ENCODE measurements around the gene CCDC57. TPM values are rescaled to one million over a fixed set of nuclear protein-coding genes. Genes with fewer than 3 reads are reported as not detected.
A peak's percentile ranks its signal among the peaks of the same experiment; 100 is the strongest.

Gene CCDC57
- polyA plus RNA-seq, 1 donor (not counting 4 experiments of a cell fraction or from before 2014, with no cell fraction given) = 19.2 TPM

- H3K4me3 ChIP-seq (ENCODE audit: control insufficient read depth in 2 of 3, extremely low read depth in 1 of 3, insufficient read depth in 2 of 3, low read depth in 1 of 3, low read length in 3 of 3) = peak overlapping the region; percentile 52 to 68 (median 60)
- H3K79me2 ChIP-seq (ENCODE audit: control insufficient read depth, insufficient read depth, low read length) = no peaks in the 10 kb centered on the region
- FAIRE-seq = no peak
- no peaks in the 10 kb centered on the region for H3K27me3 ChIP-seq (ENCODE audit: control insufficient read depth, extremely low read depth, insufficient read depth, low read length)
- peak overlapping the region; percentile 76 for H3K9ac ChIP-seq (ENCODE audit: control insufficient read depth, extremely low read depth, insufficient read depth, low read length)
- peak overlapping the region; percentile 69 for H3K4me2 ChIP-seq (ENCODE audit: control insufficient read depth, extremely low read depth, insufficient read depth, low read depth, low read length)
- no peaks in the 10 kb centered on the region for H4K20me1 ChIP-seq (ENCODE audit: control insufficient read depth, extremely low read depth, insufficient read depth, low read length)
- H2AFZ ChIP-seq (ENCODE audit: control insufficient read depth, low read length) = no peak overlapping the region
- H3K27ac ChIP-seq (ENCODE audit: control insufficient read depth, insufficient read depth, low read length) = peak overlapping the region; percentile 20
- peaks cover 13% of the 10 kb centered on the region for H3K4me1 ChIP-seq (ENCODE audit: control insufficient read depth, extremely low read depth, insufficient read depth, low read length)
- DNase-seq (ENCODE audit: low read depth, low spot score) = no peak
- TF ChIP-seq EZH2 (IDR thresholded peaks at IDR 0.05; ENCODE audit: low read length) = no peak
- TF ChIP-seq CTCF (optimal IDR thresholded peaks at IDR 0.05 in 1 of 3, IDR thresholded peaks at IDR 0.05 in 1 of 3, conservative IDR thresholded peaks at IDR 0.05 in 1 of 3; ENCODE audit: extremely low read depth in 1 of 3, insufficient read depth in 2 of 3, low read length in 3 of 3) = no peak
- H3K9me3 ChIP-seq (ENCODE audit: control insufficient read depth, low read depth, low read length) = no peaks in the 10 kb centered on the region
- dilution Hi-C loops (cut with MboI; ENCODE audit: extremely low pct_ligation_motif_present, low sequenced_read_pairs) = no loop called here
- H3K9me1 ChIP-seq (ENCODE audit: control insufficient read depth, extremely low read depth, insufficient read depth, low read length) = no peaks in the 10 kb centered on the region
- H3K36me3 ChIP-seq (ENCODE audit: control insufficient read depth in 2 of 2, extremely low read depth in 1 of 2, insufficient read depth in 2 of 2, low read length in 2 of 2) = no peaks in the 10 kb centered on the region
Measured at GRCh38 chr17:82227629-82228277, 15.1 kb upstream of the CCDC57 start.

- dilution Hi-C loops (cut with MboI; ENCODE audit: extremely low pct_ligation_motif_present, low sequenced_read_pairs) = no loop called here
- Histone ChIP-seq H3K79me2 (ENCODE audit: control insufficient read depth, insufficient read depth, low read length) (no peaks in the 10 kb centered on the region), H3K9me1 (ENCODE audit: control insufficient read depth, extremely low read depth, insufficient read depth, low read length) (no peaks in the 10 kb centered on the region), H3K9ac (ENCODE audit: control insufficient read depth, extremely low read depth, insufficient read depth, low read length) (no peak overlapping the region), H3K4me2 (ENCODE audit: control insufficient read depth, extremely low read depth, insufficient read depth, low read depth, low read length) (no peak overlapping the region), H3K9me3 (ENCODE audit: control insufficient read depth, low read depth, low read length) (no peaks in the 10 kb centered on the region), H3K4me3 (ENCODE audit: control insufficient read depth in 2 of 3, extremely low read depth in 1 of 3, insufficient read depth in 2 of 3, low read depth in 1 of 3, low read length in 3 of 3) (no peak overlapping the region), H3K36me3 (ENCODE audit: control insufficient read depth in 2 of 2, extremely low read depth in 1 of 2, insufficient read depth in 2 of 2, low read length in 2 of 2) (no peaks in the 10 kb centered on the region), H2AFZ (ENCODE audit: control insufficient read depth, low read length) (no peak overlapping the region), H3K4me1 (ENCODE audit: control insufficient read depth, extremely low read depth, insufficient read depth, low read length) (peaks cover 13% of the 10 kb centered on the region), H4K20me1 (ENCODE audit: control insufficient read depth, extremely low read depth, insufficient read depth, low read length) (no peaks in the 10 kb centered on the region), H3K27me3 (ENCODE audit: control insufficient read depth, extremely low read depth, insufficient read depth, low read length) (no peaks in the 10 kb centered on the region), H3K27ac (ENCODE audit: control insufficient read depth, insufficient read depth, low read length) (no peak overlapping the region)
- FAIRE-seq (no peak), DNase-seq (ENCODE audit: low read depth, low spot score) (no peak)
- TF ChIP-seq CTCF (optimal IDR thresholded peaks at IDR 0.05 in 1 of 3, IDR thresholded peaks at IDR 0.05 in 1 of 3, conservative IDR thresholded peaks at IDR 0.05 in 1 of 3; ENCODE audit: extremely low read depth in 1 of 3, insufficient read depth in 2 of 3, low read length in 3 of 3) = no peak
- TF ChIP-seq EZH2 (IDR thresholded peaks at IDR 0.05; ENCODE audit: low read length) = no peak
Measured at GRCh38 chr17:82226809-82227628, 14.4 kb upstream of the CCDC57 start.

All from keratinocyte (primary cell).